Spleen (tissue), 7 donors: ENCODE data around the gene NUDT9.

Experiments
- POLR2AphosphoS5 ChIP-seq, 3 donors: sonication (generic); formaldehyde crosslinking; IDR thresholded peaks; one replicate each; pipeline ENCODE4 v1.5.1; 2017; ENCODE audit warnings: antibody characterized with exemption in 3 of 3
- TF ChIP-seq, protein P1 (sequence below), 11 experiments: fragments of 200-600 bp in 7 of 11; fragments of 450-650 bp in 4 of 11; sonication (generic) in 4 of 11; IDR thresholded peaks in 8 of 11; conservative IDR thresholded peaks in 3 of 11; 1 replicate in 7 of 11; 2 replicates in 4 of 11; pipeline versions ENCODE4 v1.4.0 to v1.8.0; 2016 to 2021; ENCODE audit warnings: antibody characterized with exemption in 11 of 11, inconsistent platforms in 4 of 11, mild to moderate bottlenecking in 1 of 11
- donor health status: DM: no; HTN: no; CAD: no; lungs with moderate emphysema.
- donor health status: DM: no; HTN: no; CAD: no.
- donor health status: DM: no; HTN: no; CAD: no.

DNA sequence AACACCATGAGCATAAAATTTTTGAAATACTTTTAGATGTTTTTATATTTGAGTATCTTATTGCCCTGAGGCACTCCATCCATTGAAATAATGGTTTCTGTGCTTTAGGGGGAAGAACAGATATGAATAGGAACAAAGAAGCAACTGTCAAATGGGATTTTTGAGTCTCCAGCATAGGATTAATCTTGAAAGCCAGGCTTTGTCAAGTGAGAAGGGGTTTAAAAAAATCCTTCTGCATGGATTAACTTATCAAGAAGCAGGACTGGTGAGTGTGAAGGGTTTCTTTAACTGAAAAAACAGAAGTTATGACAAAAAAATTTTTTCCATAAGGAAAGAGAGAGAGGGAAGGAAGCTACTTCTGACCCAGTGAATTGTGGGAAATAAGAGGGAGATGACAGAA is 7.6 kb upstream of the NUDT9 start:
- no peak for TF ChIP-seq POLR2AphosphoS5 (IDR thresholded peaks at IDR 0.05)
- TF ChIP-seq, protein P1, sequence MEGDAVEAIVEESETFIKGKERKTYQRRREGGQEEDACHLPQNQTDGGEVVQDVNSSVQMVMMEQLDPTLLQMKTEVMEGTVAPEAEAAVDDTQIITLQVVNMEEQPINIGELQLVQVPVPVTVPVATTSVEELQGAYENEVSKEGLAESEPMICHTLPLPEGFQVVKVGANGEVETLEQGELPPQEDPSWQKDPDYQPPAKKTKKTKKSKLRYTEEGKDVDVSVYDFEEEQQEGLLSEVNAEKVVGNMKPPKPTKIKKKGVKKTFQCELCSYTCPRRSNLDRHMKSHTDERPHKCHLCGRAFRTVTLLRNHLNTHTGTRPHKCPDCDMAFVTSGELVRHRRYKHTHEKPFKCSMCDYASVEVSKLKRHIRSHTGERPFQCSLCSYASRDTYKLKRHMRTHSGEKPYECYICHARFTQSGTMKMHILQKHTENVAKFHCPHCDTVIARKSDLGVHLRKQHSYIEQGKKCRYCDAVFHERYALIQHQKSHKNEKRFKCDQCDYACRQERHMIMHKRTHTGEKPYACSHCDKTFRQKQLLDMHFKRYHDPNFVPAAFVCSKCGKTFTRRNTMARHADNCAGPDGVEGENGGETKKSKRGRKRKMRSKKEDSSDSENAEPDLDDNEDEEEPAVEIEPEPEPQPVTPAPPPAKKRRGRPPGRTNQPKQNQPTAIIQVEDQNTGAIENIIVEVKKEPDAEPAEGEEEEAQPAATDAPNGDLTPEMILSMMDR (IDR thresholded peaks at IDR 0.05 in 8 of 11, conservative IDR thresholded peaks at IDR 0.05 in 3 of 11), result no peak
